ENCODE measurements around the gene UBR2. TPM values are rescaled to one million over a fixed set of nuclear protein-coding genes. Genes with fewer than 3 reads are reported as not detected.

Gene UBR2
- total RNA-seq, 6 experiments from 2014 or later: 18.0 to 20.5 (median 19.9) TPM

GRCh38 chr6:42704251-42704936 lies 140.6 kb downstream of the UBR2 start:
- no peak overlapping the region for H3K4me3 Mint-ChIP-seq
- DNase-seq: no peak

DNA sequence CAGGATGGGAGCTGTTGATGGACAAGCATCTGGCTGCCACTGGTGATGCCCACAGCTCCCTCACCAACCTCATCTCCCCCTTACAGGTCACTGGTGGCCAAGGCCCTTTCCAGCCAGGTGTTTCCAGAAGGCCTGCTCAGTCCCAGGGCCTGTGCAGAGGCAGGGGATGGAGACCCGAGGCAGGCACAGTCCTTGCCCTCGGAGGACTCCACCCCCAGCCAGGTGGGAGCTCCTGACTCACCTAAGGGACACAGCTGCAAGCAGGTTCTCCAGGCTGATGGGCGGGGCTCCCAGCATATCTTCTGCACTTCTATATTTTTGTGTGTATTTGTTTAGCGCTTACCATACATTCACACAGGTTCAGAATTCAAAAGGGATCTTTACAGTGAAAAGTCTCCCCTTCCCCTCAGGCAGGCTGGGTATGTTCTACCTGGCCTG lies 141.1 kb downstream of the UBR2 start:
- Mint-ChIP-seq H3K4me3 (no peak overlapping the region), H3K36me3 (ENCODE audit: low read depth) (peaks cover 7% of the 10 kb centered on the region; the same call in 1 of the 2 replicates), H3K27ac (no peak overlapping the region), H3K27me3 (ENCODE audit: insufficient read depth) (peaks cover 3% of the 10 kb centered on the region; the same call in 1 of the 2 replicates), H3K4me1 (ENCODE audit: low read depth) (peaks cover 21% of the 10 kb centered on the region), H3K9me3 (no peaks in the 10 kb centered on the region)
- TF ChIP-seq, protein P1, sequence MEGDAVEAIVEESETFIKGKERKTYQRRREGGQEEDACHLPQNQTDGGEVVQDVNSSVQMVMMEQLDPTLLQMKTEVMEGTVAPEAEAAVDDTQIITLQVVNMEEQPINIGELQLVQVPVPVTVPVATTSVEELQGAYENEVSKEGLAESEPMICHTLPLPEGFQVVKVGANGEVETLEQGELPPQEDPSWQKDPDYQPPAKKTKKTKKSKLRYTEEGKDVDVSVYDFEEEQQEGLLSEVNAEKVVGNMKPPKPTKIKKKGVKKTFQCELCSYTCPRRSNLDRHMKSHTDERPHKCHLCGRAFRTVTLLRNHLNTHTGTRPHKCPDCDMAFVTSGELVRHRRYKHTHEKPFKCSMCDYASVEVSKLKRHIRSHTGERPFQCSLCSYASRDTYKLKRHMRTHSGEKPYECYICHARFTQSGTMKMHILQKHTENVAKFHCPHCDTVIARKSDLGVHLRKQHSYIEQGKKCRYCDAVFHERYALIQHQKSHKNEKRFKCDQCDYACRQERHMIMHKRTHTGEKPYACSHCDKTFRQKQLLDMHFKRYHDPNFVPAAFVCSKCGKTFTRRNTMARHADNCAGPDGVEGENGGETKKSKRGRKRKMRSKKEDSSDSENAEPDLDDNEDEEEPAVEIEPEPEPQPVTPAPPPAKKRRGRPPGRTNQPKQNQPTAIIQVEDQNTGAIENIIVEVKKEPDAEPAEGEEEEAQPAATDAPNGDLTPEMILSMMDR (IDR thresholded peaks at IDR 0.05): no peak
- no peak for DNase-seq

More at GRCh38 chr6:42704251-42704936, 140.6 kb downstream of the UBR2 start:
- TF ChIP-seq, protein P1 (IDR thresholded peaks at IDR 0.05): no peak
- Mint-ChIP-seq H3K9me3 (no peaks in the 10 kb centered on the region), H3K36me3 (ENCODE audit: low read depth) (peaks cover 7% of the 10 kb centered on the region; the same call in 1 of the 2 replicates), H3K4me1 (ENCODE audit: low read depth) (peaks cover 21% of the 10 kb centered on the region), H3K27me3 (ENCODE audit: insufficient read depth) (peaks cover 3% of the 10 kb centered on the region; the same call in 1 of the 2 replicates), H3K27ac (no peak overlapping the region)

GRCh38 chr6:42707595-42707994 lies 143.8 kb downstream of the UBR2 start:
- no peak overlapping the region for H3K4me3 Mint-ChIP-seq
- H3K27ac Mint-ChIP-seq: no peak overlapping the region
- H3K36me3 Mint-ChIP-seq (ENCODE audit: low read depth): peaks cover 16% of the 10 kb centered on the region
- no peak for DNase-seq
- peaks cover 3% of the 10 kb centered on the region; the same call in 1 of the 2 replicates for H3K27me3 Mint-ChIP-seq (ENCODE audit: insufficient read depth)
- TF ChIP-seq, protein P1 (IDR thresholded peaks at IDR 0.05): no peak
- H3K4me1 Mint-ChIP-seq (ENCODE audit: low read depth): no peaks in the 10 kb centered on the region; the same call in 1 of the 2 replicates
- peaks cover 11% of the 10 kb centered on the region for H3K9me3 Mint-ChIP-seq

DNA sequence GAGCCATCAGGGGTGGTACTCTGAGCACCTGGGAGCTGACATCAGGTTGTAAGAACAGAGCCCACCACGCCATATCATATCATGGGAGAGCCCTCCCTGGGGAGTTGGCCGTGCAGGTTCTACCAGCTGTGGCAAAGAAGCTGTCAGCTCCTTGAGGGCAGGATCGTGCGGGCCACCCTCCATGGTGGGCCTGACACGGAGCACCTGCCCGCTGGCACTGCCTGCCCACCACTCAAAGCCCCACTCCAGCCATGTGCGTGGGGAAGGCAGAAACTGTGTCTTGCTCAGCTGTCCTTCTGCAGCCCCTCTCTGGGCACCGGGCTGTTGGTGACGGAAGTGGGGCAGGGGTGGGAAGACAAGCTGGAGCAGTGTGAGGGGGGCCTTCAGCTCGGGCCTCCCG lies 144.3 kb downstream of the UBR2 start:
- Mint-ChIP-seq H3K36me3 (ENCODE audit: low read depth) (peaks cover 16% of the 10 kb centered on the region), H3K4me1 (ENCODE audit: low read depth) (no peaks in the 10 kb centered on the region), H3K27ac (no peak overlapping the region), H3K9me3 (peaks cover 12% of the 10 kb centered on the region), H3K27me3 (ENCODE audit: insufficient read depth) (peaks cover 3% of the 10 kb centered on the region; the same call in 1 of the 2 replicates), H3K4me3 (no peak overlapping the region)
- DNase-seq: no peak
- TF ChIP-seq, protein P1 (IDR thresholded peaks at IDR 0.05): no peak

- Mint-ChIP-seq H3K4me3 (no peak overlapping the region), H3K4me1 (ENCODE audit: low read depth) (peaks cover 10% of the 10 kb centered on the region)
Measured at GRCh38 chr6:42709871-42710270, 146.0 kb downstream of the UBR2 start.

More at GRCh38 chr6:42709871-42710270, 146.0 kb downstream of the UBR2 start:
- TF ChIP-seq, protein P1 (IDR thresholded peaks at IDR 0.05): no peak
- DNase-seq: no peak
- H3K27me3 Mint-ChIP-seq (ENCODE audit: insufficient read depth): peaks cover 3% of the 10 kb centered on the region; the same call in 1 of the 2 replicates
- H3K27ac Mint-ChIP-seq: no peak overlapping the region
- peaks cover 16% of the 10 kb centered on the region for H3K36me3 Mint-ChIP-seq (ENCODE audit: low read depth)
- peaks cover 12% of the 10 kb centered on the region for H3K9me3 Mint-ChIP-seq
